K562 (cell line): ENCODE measurements around the gene STYXL1. TPM values are rescaled to one million over a fixed set of nuclear protein-coding genes. Genes with fewer than 3 reads are reported as not detected.

Source experiments
- ATF3 ChIP-seq, 2 experiments: fragments of 450-650 bp in 1 of 2; sonication (generic) in 1 of 2; formaldehyde crosslinking in 1 of 2; IDR thresholded peaks in 1 of 2; conservative IDR thresholded peaks in 1 of 2; 2 replicates each; pipeline versions ENCODE4 v1.6.1 to v1.8.1; 2016 to 2023; ENCODE audit warnings: mild to moderate bottlenecking in 2 of 2, moderate library complexity in 2 of 2, inconsistent platforms in 1 of 2, missing genetic modification reagents in 1 of 2
- ELF4 ChIP-seq: fragments of 450-650 bp; formaldehyde crosslinking; IDR thresholded peaks from 2 replicates; pipeline ENCODE4 v1.4.0; 2022; ENCODE audit warnings: missing genetic modification characterization
- ERF ChIP-seq: fragments of 450-650 bp; formaldehyde crosslinking; IDR thresholded peaks from 2 replicates; pipeline ENCODE4 v1.4.0; 2020; ENCODE audit warnings: mild to moderate bottlenecking, mixed read lengths
- EZH2 ChIP-seq: IDR thresholded peaks from 2 replicates; pipeline ENCODE4 v1.6.1; 2012; ENCODE audit warnings: low read depth, mild to moderate bottlenecking, inconsistent platforms, low read length, borderline replicate concordance
- FOS ChIP-seq: IDR thresholded peaks from 3 replicates; pipeline ENCODE4 v1.6.1; 2011; ENCODE audit not compliant: insufficient read length; ENCODE audit errors: extremely low read depth
- FOXA3 ChIP-seq, 2 experiments: fragments of 450-650 bp in 1 of 2; sonication (generic) in 1 of 2; formaldehyde crosslinking; IDR thresholded peaks in 1 of 2; conservative IDR thresholded peaks in 1 of 2; 2 replicates each; pipeline versions ENCODE4 v1.4.0 to v1.8.0; 2020 to 2022; ENCODE audit warnings: mild to moderate bottlenecking in 2 of 2, missing genetic modification reagents in 1 of 2
- HLTF ChIP-seq: fragments of 450-650 bp; IDR thresholded peaks from 2 replicates; pipeline ENCODE4 v1.6.1; 2016
- IFI16 ChIP-seq: fragments of 250-450 bp; sonication (Bioruptor Pico); IDR thresholded peaks from 2 replicates; pipeline ENCODE4 v2.1.2; 2022; ENCODE audit warnings: mild to moderate bottlenecking, inconsistent platforms
- MYNN ChIP-seq, 2 experiments: sonication (generic); formaldehyde crosslinking in 1 of 2; IDR thresholded peaks; 2 replicates each; pipeline versions ENCODE4 v1.5.0 to v1.6.1; 2016 to 2020; ENCODE audit warnings: antibody characterized with exemption in 1 of 2, missing genetic modification reagents in 1 of 2
- NR2C2 ChIP-seq, 2 experiments: fragments of 200-800 bp in 1 of 2; sonication (Bioruptor generic) in 1 of 2; sonication (generic) in 1 of 2; formaldehyde crosslinking in 1 of 2; IDR thresholded peaks; 2 replicates each; pipeline versions ENCODE4 v1.6.1 to v1.8.0; 2016 to 2022; ENCODE audit warnings: mild to moderate bottlenecking in 1 of 2, missing compliant biosample characterization in 1 of 2, missing genetic modification characterization in 1 of 2, missing genetic modification reagents in 1 of 2
- NR2F6 ChIP-seq: fragments of 450-650 bp; formaldehyde crosslinking; IDR thresholded peaks from 2 replicates; pipeline ENCODE4 v1.4.0; 2020; ENCODE audit warnings: mild to moderate bottlenecking
- PHB ChIP-seq: fragments of 250-450 bp; sonication (Bioruptor Pico); IDR thresholded peaks from 2 replicates; pipeline ENCODE4 v1.5.0; 2021
- POLR2AphosphoS2 ChIP-seq: IDR thresholded peaks from 2 replicates; pipeline ENCODE4 v1.6.1; 2012; ENCODE audit warnings: low read length, improper control_type of control experiment
- PRDM10 ChIP-seq: fragments of 450-650 bp; IDR thresholded peaks from 2 replicates; pipeline ENCODE4 v1.6.1; 2018; ENCODE audit not compliant: partially characterized antibody
- PTRF ChIP-seq: fragments of 450-650 bp; IDR thresholded peaks from 2 replicates; pipeline ENCODE4 v1.6.1; 2016; ENCODE audit warnings: mild to moderate bottlenecking, missing genetic modification characterization, missing compliant biosample characterization
- RBM14 ChIP-seq: fragments of 200-400 bp; formaldehyde crosslinking; IDR thresholded peaks from 2 replicates; pipeline ENCODE4 v1.6.1; 2018; ENCODE audit warnings: low read depth, mild to moderate bottlenecking, low read length, moderate library complexity, borderline replicate concordance; ENCODE audit not compliant: insufficient read depth
- SRSF3 ChIP-seq: fragments of 200-400 bp; formaldehyde crosslinking; IDR thresholded peaks from 2 replicates; pipeline ENCODE4 v1.6.1; 2016; ENCODE audit warnings: mild to moderate bottlenecking, low read length, moderate library complexity; ENCODE audit not compliant: insufficient read depth
- ZKSCAN8 ChIP-seq: fragments of 200-800 bp; sonication (Bioruptor generic); IDR thresholded peaks from 2 replicates; pipeline ENCODE4 v1.6.1; 2016; ENCODE audit warnings: missing genetic modification characterization, missing compliant biosample characterization
- ZNF140 ChIP-seq: fragments of 250-450 bp; sonication (Bioruptor Pico); IDR thresholded peaks from 2 replicates; pipeline ENCODE4 v1.8.0; 2021; ENCODE audit warnings: moderate library complexity, mild to moderate bottlenecking, inconsistent platforms
- ZNF224 ChIP-seq: sonication (generic); formaldehyde crosslinking; IDR thresholded peaks from 2 replicates; pipeline ENCODE4 v1.8.0; 2022; ENCODE audit warnings: mild to moderate bottlenecking, missing genetic modification reagents
- ZNF24 ChIP-seq: fragments of 450-650 bp; IDR thresholded peaks from 2 replicates; pipeline ENCODE4 v1.6.1; 2016
- polyA plus RNA-seq, 8 experiments: library from polyadenylated mRNA; depleted of rRNA in 4 of 8; stranded (reverse) in 5 of 8; unstranded in 3 of 8; fragments of >200 nt; fragmentation: Nextera tagmentation in 2 of 8; fragmentation: Illumina TruSeq in 1 of 8; extraction: Ambion mirVana in 2 of 8; extraction: Trizol in 1 of 8; gene quantifications; 2 replicates each; pipeline versions ENCODE4 v1.2.1 to v1.2.3, GENCODE V29; 2011 to 2014; ENCODE audit warnings: inconsistent platforms in 1 of 8, missing spikeins in 1 of 8
- total RNA-seq, 7 experiments: library from RNA; depleted of rRNA in 6 of 7; stranded (reverse); fragments of >200 nt in 6 of 7; fragmentation: Illumina TruSeq in 2 of 7; extraction: Trizol in 2 of 7; gene quantifications; 2 replicates each; pipeline versions ENCODE4 v1.2.1 to v1.2.3, GENCODE V29; 2011 to 2021; ENCODE audit warnings: low replicate concordance in 1 of 7

STYXL1 gene
- total and polyA plus RNA-seq, 9 of the 15 experiments (the other 6 are each of a cell fraction or from before 2014, with no cell fraction given): 36.5 to 97.2 (median 49.9) TPM

- no peak; the same call in 1 of the 2 replicates for TF ChIP-seq POLR2AphosphoS2
- no peak for TF ChIP-seq NR2F6 (CRISPR knock-in tag)
- peak; percentile 68; the same call in 1 of the 2 replicates for TF ChIP-seq ERF (CRISPR knock-in tag)
- no peak; the same call in none of the 2 replicates for TF ChIP-seq ELF4 (CRISPR knock-in tag)
- TF ChIP-seq RBM14: 0 out of 2 replicates have a peak, but pooled peaks have one; percentile 31
- no peak for TF ChIP-seq HLTF
- TF ChIP-seq ZNF224 (CRISPR knock-in tag): no peak
- 0 out of 2 replicates have a peak, but pooled peaks have one; percentile 14 for TF ChIP-seq ATF3 (IDR thresholded peaks at IDR 0.05)
- no peak for TF ChIP-seq ATF3 (CRISPR knock-in tag; conservative IDR thresholded peaks at IDR 0.05)
- TF ChIP-seq PTRF (tag): no peak
- no peak for TF ChIP-seq ZNF140 (CRISPR knock-in tag)
- TF ChIP-seq PRDM10: peak; percentile 42
- TF ChIP-seq MYNN (IDR thresholded peaks at IDR 0.05): peak; percentile 61; the same call in 1 of the 2 replicates
- TF ChIP-seq MYNN (CRISPR knock-in tag; IDR thresholded peaks at IDR 0.05): no peak
- peak in 1 of 2 experiments; percentile 42; a peak in 1 of 4 replicates for TF ChIP-seq FOXA3 (CRISPR knock-in tag; conservative IDR thresholded peaks at IDR 0.05 in 1 of 2, IDR thresholded peaks at IDR 0.05 in 1 of 2)
- TF ChIP-seq EZH2: no peak
- TF ChIP-seq ZNF24: peak; percentile 26; the same call in 1 of the 2 replicates
- TF ChIP-seq ZKSCAN8 (CRISPR knock-in tag): no peak
- TF ChIP-seq PHB (CRISPR knock-in tag): peak; percentile 77; the same call in 1 of the 2 replicates
- peak; percentile 78 for TF ChIP-seq NR2C2 (CRISPR knock-in tag; IDR thresholded peaks at IDR 0.05)
- TF ChIP-seq NR2C2 (tag; IDR thresholded peaks at IDR 0.05): peak; percentile 94
- TF ChIP-seq IFI16 (CRISPR knock-in tag): no peak
- TF ChIP-seq SRSF3: peak; percentile 91; the same call in 1 of the 2 replicates
- no peak for TF ChIP-seq FOS
These were observed at the start of gene STYXL1, which contains the start of gene MDH2 (continued) for GRCh38 chr7:76047811-76048667.
